ENCODE data around the gene USP6NL. TPM values are rescaled to one million over a fixed set of nuclear protein-coding genes. Genes with fewer than 3 reads are reported as not detected.

Gene USP6NL
- total and polyA plus RNA-seq, 9 of the 15 experiments (the other 6 are each of a cell fraction or from before 2014, with no cell fraction given): 3.2 to 26.6 (median 19.8) TPM

DNA sequence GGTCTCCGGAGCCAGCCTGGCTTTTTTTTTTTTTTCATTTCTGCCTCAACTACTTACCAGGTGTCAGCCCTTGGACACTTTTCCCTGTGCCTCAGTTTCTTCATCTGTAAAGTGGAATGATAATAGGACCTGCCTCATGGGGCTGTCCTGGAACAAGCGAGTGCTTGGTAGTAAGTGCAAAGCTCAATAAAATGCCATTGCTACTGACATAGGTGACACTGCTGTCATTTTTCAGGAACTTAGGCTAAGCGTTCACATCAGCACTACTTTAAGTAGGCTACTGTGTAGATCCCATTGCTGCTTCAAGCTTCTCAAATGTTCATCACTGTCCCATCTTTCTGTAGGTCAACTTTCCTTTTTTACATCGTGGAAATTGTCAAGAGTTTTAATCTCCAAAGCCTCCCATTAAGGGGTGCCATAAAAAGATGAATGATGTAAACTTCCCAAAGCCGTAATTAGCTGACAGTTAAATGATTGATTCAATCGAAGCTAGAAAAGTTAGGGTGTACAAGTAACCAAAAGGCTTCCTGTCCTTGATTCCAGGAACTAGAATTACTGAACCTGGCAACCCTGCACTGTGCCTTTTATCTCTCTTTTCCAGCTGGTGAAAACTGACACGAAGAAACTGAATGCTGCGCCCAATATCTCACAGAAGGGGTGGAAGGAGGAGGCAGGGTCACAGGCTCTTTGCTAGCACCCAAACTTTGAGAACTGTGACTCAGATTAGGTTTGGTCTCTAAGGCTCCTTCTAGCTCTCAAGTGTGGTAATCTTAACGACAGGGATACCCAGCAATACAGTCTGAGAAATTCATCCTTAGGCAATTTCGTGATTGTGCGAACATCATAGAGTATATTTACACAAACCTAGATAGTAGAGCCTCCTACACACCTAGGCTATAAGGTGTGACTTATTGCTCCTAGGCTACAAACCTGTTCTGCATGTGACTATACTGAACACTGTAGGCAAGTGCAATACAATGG, 861 bp upstream of the USP6NL start (continued):
- TF ChIP-seq, protein P1, sequence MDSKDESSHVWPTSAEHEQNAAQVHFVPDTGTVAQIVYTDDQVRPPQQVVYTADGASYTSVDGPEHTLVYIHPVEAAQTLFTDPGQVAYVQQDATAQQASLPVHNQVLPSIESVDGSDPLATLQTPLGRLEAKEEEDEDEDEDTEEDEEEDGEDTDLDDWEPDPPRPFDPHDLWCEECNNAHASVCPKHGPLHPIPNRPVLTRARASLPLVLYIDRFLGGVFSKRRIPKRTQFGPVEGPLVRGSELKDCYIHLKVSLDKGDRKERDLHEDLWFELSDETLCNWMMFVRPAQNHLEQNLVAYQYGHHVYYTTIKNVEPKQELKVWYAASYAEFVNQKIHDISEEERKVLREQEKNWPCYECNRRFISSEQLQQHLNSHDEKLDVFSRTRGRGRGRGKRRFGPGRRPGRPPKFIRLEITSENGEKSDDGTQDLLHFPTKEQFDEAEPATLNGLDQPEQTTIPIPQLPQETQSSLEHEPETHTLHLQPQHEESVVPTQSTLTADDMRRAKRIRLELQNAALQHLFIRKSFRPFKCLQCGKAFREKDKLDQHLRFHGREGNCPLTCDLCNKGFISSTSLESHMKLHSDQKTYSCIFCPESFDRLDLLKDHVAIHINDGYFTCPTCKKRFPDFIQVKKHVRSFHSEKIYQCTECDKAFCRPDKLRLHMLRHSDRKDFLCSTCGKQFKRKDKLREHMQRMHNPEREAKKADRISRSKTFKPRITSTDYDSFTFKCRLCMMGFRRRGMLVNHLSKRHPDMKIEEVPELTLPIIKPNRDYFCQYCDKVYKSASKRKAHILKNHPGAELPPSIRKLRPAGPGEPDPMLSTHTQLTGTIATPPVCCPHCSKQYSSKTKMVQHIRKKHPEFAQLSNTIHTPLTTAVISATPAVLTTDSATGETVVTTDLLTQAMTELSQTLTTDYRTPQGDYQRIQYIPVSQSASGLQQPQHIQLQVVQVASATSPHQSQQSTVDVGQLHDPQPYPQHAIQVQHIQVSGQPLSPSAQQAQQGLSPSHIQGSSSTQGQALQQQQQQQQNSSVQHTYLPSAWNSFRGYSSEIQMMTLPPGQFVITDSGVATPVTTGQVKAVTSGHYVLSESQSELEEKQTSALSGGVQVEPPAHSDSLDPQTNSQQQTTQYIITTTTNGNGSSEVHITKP (IDR thresholded peaks at IDR 0.05; ENCODE audit: partially characterized antibody): peak; percentile 65
- TF ChIP-seq, protein P2, sequence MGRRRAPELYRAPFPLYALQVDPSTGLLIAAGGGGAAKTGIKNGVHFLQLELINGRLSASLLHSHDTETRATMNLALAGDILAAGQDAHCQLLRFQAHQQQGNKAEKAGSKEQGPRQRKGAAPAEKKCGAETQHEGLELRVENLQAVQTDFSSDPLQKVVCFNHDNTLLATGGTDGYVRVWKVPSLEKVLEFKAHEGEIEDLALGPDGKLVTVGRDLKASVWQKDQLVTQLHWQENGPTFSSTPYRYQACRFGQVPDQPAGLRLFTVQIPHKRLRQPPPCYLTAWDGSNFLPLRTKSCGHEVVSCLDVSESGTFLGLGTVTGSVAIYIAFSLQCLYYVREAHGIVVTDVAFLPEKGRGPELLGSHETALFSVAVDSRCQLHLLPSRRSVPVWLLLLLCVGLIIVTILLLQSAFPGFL (CRISPR knock-in tag; IDR thresholded peaks at IDR 0.05): no peak
- TF ChIP-seq PHB2 (IDR thresholded peaks at IDR 0.05; ENCODE audit: low read depth): peak; percentile 79
- TF ChIP-seq, protein P3, sequence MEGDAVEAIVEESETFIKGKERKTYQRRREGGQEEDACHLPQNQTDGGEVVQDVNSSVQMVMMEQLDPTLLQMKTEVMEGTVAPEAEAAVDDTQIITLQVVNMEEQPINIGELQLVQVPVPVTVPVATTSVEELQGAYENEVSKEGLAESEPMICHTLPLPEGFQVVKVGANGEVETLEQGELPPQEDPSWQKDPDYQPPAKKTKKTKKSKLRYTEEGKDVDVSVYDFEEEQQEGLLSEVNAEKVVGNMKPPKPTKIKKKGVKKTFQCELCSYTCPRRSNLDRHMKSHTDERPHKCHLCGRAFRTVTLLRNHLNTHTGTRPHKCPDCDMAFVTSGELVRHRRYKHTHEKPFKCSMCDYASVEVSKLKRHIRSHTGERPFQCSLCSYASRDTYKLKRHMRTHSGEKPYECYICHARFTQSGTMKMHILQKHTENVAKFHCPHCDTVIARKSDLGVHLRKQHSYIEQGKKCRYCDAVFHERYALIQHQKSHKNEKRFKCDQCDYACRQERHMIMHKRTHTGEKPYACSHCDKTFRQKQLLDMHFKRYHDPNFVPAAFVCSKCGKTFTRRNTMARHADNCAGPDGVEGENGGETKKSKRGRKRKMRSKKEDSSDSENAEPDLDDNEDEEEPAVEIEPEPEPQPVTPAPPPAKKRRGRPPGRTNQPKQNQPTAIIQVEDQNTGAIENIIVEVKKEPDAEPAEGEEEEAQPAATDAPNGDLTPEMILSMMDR (IDR thresholded peaks at IDR 0.05 in 2 of 3, conservative IDR thresholded peaks at IDR 0.05 in 1 of 3; ENCODE audit: insufficient read depth in 2 of 3, low read depth in 1 of 3, low read length in 3 of 3): no peak
- no peak for TF ChIP-seq ZNF507 (tag; conservative IDR thresholded peaks at IDR 0.05)
- no peak for TF ChIP-seq EGR1 (conservative IDR thresholded peaks at IDR 0.05)
- no peak for TF ChIP-seq ZNF23 (CRISPR knock-in tag; IDR thresholded peaks at IDR 0.05)
- TF ChIP-seq, protein P4, sequence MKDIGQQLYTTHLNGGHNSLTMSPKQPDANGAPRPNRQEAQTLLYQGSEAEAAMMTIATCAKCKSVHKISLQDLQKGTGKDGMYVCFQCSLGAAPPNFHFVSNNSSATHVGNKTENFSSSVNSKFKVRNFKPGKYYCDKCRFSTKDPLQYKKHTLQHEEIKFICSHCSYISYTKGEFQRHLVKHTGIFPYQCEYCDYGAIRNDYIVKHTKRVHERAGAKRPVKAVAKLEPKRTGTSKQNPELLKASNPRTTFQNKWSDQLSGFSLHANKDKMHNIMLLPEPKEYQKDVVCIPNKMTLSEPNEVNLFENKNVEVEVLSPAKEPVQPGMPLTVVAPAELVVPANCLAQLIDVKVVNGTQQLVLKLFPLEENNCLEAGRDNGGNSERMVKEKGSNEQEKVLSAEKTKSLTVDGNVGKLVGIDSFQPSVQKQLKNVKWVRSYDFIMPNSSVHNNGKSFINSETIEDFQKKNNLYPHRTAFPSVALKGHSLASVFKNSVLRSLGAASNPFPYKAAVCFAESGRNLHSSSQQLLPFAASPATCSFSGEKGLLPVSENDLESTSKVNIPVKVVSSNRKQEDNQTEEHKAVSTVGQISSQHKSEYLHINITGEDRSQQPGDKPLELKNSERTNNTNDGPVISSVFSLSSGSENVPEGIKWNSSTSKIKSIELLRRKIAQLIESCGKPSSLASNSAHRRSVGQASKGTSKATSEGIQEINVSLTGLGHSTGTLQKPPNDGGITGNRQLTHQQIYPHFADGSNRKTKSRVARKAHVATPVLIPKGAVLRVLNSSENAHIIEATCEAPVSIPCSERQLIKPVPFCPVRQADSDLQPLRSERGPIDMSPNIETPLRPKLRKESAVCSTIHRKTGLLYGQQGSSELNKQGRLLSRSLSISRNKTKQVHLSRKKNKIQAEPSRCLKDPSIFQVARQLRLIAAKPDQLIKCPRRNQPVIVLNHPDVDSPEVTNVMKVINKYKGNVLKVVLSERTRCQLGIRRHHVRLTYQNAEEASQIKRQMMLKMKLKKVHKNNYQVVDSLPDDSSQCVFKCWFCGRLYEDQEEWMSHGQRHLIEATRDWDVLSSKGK (CRISPR knock-in tag; IDR thresholded peaks at IDR 0.05): no peak
- TF ChIP-seq, protein P5, sequence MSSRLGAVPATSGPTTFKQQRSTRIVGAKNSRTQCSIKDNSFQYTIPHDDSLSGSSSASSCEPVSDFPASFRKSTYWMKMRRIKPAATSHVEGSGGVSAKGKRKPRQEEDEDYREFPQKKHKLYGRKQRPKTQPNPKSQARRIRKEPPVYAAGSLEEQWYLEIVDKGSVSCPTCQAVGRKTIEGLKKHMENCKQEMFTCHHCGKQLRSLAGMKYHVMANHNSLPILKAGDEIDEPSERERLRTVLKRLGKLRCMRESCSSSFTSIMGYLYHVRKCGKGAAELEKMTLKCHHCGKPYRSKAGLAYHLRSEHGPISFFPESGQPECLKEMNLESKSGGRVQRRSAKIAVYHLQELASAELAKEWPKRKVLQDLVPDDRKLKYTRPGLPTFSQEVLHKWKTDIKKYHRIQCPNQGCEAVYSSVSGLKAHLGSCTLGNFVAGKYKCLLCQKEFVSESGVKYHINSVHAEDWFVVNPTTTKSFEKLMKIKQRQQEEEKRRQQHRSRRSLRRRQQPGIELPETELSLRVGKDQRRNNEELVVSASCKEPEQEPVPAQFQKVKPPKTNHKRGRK (tag; IDR thresholded peaks at IDR 0.05): no peak
- no peak for TF ChIP-seq NR2C2 (CRISPR knock-in tag; IDR thresholded peaks at IDR 0.05)
- TF ChIP-seq NR2C2 (tag; IDR thresholded peaks at IDR 0.05): peak; percentile 69; the same call in 1 of the 2 replicates
- TF ChIP-seq ZNF589 (CRISPR knock-in tag; IDR thresholded peaks at IDR 0.05; ENCODE audit: low read depth): peak; percentile 65; the same call in 1 of the 2 replicates
